C4-2B (cell line): ENCODE data around the gene NECTIN2.
A peak's percentile ranks its signal among the peaks of the same experiment; 100 is the strongest.

Experiments
- H3K27ac ChIP-seq: fragments of 450-650 bp; 2 replicates; pipeline ENCODE4 v1.5.1; 2017
- ZFX ChIP-seq: fragments of 450-650 bp; IDR thresholded peaks from 2 replicates; pipeline ENCODE4 v1.6.1; 2017
- TF ChIP-seq, protein P1 (sequence below): fragments of 450-650 bp; conservative IDR thresholded peaks from 2 replicates; pipeline ENCODE4 v1.5.1; 2017; ENCODE audit warnings: mild to moderate bottlenecking

Gene NECTIN2

DNA sequence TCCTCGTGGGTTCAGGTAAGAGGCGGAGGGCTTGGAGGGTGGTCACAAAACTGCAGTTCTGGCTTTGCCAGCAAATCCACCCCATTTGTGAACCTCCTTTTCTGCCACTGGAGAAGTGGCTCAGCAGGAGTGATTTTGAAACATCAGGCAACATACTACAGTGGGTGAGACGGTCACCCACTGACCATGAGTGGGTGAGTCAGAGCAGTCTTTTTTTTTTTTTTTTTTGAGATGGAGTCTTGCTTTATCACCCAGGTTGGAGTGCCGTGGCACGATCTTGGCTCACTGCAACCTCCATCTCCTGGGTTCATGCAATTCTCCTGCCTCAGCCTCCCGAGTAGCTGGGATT is 47.9 kb downstream of the NECTIN2 start:
- H3K27ac ChIP-seq = no peak overlapping the region

DNA sequence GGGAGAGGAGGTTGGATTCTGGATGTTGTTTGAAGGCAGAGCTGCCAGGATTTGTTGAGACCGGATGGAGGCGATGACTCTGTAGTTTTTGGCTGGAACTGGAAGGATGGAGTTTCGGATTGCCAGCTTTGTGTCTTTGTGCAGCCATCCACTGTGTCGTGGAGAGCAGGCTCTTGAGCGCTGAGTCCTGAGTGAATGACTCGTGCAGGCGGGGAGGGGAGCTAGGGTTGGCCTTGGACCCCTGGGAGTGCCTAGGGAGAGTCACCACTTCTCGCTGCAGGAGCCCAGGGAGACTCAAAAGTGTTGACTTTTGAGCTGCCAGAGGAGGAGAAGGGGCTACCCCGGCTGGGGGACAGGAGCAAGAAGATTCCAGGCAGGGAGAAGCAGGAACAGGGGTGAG is 48.8 kb downstream of the NECTIN2 start:
- TF ChIP-seq, protein P1, sequence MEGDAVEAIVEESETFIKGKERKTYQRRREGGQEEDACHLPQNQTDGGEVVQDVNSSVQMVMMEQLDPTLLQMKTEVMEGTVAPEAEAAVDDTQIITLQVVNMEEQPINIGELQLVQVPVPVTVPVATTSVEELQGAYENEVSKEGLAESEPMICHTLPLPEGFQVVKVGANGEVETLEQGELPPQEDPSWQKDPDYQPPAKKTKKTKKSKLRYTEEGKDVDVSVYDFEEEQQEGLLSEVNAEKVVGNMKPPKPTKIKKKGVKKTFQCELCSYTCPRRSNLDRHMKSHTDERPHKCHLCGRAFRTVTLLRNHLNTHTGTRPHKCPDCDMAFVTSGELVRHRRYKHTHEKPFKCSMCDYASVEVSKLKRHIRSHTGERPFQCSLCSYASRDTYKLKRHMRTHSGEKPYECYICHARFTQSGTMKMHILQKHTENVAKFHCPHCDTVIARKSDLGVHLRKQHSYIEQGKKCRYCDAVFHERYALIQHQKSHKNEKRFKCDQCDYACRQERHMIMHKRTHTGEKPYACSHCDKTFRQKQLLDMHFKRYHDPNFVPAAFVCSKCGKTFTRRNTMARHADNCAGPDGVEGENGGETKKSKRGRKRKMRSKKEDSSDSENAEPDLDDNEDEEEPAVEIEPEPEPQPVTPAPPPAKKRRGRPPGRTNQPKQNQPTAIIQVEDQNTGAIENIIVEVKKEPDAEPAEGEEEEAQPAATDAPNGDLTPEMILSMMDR = no peak
- TF ChIP-seq ZFX = no peak
- no peak overlapping the region for H3K27ac ChIP-seq

More for the DNA sequence above, 47.9 kb downstream of the NECTIN2 start:
- no peak for TF ChIP-seq ZFX
- TF ChIP-seq, protein P1 = no peak

DNA sequence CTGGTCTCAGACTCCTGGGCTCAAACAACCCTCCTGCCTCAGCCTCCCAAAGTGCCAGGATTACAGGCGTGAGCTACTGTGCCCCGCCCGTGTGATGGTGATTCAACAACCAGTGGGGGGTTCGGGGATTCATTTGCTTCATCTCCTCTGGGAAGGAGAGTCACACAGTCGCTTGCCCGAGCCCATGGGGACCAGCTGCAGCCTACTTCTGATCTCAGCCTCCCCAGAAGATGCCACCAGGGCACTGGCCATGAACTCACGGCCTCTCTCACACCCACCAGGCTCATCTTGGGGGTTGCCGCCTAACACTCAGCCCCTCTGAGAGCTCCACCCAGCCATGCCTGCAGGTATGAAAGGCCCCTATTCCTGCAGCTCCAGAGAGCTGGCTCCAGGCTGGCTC is 51.7 kb downstream of the NECTIN2 start:
- no peak overlapping the region for H3K27ac ChIP-seq

DNA sequence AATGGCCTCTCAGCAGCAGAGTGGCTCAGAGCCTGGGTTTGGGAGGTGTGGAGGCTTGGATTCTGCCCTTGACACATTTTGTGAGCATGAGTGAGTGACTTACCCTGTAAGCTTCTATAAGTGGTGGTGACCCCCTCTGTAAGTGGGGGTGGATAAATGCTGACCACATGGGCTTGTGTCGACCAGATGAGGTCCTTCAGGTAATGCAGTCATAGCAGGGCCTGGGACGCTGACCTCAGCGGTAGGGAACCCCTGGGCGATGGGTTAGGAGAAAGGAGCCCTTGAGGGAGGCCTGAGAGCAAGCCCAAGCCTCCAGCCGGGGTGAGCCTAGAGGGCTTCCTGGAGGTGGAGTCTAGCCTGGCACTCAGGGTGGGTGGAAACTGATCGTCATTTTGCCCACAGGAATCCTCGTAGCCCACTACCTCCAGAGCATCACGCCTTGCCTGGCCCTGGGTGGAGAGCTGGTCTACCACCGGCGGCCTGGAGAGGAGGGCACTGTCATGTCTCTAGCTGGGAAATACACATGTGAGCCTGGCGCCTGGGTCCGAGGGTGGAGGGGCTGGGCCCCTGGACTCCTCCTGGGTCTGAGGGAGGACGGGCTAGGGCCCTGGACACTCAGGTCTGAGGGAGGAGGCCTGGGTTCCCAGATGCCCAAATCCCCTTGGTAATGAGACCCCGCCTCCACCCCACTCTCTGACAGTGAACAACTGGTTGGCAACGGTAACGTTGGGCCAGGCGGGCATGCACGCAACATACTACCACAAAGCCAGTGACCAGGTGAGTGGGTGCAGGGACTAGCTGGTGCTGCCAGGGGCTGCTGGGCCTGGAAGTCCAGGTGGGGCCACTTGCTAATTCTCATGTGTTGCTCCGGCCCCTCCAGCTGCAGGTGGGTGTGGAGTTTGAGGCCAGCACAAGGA is 54.5 kb downstream of the NECTIN2 start:
- TF ChIP-seq, protein P1 = no peak
- no peak for TF ChIP-seq ZFX
- H3K27ac ChIP-seq = no peak overlapping the region

More for the DNA sequence above, 51.7 kb downstream of the NECTIN2 start:
- TF ChIP-seq, protein P1 = no peak
- TF ChIP-seq ZFX = no peak

DNA sequence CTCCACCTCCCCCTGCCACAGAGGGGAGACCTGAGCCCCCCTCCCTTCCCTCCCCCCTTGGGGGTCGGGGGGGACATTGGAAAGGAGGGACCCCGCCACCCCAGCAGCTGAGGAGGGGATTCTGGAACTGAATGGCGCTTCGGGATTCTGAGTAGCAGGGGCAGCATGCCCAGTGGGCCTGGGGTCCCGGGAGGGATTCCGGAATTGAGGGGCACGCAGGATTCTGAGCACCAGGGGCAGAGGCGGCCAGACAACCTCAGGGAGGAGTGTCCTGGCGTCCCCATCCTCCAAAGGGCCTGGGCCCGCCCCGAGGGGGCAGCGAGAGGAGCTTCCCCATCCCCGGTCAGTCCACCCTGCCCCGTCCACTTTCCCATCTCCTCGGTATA is 57.1 kb downstream of the NECTIN2 start:
- TF ChIP-seq, protein P1 = no peak
- TF ChIP-seq ZFX = no peak
- H3K27ac ChIP-seq = no peak overlapping the region

DNA sequence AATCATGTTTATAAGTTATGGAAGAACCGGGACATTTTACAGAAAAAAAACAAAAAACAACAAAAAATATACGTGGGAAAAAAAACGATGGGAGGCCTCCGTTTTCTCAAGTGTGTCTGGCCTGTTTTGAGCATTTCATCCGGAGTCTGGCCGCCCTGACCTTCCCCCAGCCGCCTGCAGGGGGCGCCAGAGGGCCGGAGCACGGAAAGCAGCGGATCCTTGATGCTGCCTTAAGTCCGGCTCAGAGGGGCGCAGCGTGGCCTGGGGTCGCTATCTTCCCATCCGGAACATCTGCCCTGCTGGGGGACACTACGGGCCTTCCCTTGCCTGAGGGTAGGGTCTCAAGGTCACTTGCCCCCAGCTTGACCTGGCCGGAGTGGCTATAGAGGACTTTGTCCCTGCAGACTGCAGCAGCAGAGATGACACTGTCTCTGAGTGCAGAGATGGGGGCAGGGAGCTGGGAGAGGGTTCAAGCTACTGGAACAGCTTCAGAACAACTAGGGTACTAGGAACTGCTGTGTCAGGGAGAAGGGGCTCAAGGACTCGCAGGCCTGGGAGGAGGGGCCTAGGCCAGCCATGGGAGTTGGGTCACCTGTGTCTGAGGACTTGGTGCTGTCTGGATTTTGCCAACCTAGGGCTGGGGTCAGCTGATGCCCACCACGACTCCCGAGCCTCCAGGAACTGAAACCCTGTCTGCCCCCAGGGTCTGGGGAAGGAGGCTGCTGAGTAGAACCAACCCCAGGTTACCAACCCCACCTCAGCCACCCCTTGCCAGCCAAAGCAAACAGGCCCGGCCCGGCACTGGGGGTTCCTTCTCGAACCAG is 57.7 kb downstream of the NECTIN2 start:
- no peak overlapping the region for H3K27ac ChIP-seq
- TF ChIP-seq ZFX = no peak
- TF ChIP-seq, protein P1 = peak; percentile 90
